Epidermal melanocyte (primary cell): ENCODE measurements around the gene PGP.

Source experiments
- DNase-seq: peaks from one replicate; pipeline ENCODE4 v3.0.0; 2011; ENCODE audit warnings: low spot score; ENCODE audit not compliant: insufficient read length

Gene PGP

DNA sequence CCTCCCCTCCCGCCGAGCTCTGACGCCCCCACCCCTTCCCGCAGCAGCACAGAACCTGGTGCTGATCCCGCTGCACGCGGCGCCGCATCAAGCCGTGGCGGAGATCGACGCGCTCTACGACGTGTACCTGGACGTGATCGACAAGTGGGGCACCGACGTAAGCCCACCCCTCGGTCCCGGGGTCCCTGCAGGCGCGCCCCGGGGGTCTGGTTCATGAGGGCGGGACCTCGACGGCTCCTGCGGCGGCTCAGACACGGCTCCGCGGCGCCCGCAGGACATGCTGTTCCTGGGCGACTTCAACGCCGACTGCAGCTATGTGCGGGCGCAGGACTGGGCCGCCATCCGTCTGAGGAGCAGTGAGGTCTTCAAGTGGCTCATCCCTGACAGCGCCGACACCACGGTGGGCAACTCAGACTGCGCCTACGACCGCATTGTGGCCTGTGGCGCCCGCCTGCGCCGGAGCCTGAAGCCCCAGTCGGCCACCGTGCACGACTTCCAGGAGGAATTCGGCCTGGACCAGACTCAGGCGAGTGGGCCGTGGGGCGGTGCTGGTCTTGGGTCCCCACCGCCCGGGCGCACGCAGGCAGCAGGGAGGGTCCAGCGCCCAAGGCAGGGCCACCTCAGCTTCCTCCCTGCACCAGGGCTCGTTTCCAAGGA, 23.0 kb upstream of the PGP start:
- DNase-seq, result no peak

- no peak for DNase-seq
Observed at GRCh38 chr16:2237102-2237482, 22.5 kb upstream of the PGP start.

- DNase-seq, result peak; percentile 42
Observed at GRCh38 chr16:2236337-2237101, 21.9 kb upstream of the PGP start, which contains the start of gene DNASE1L2. TSS of gene DNASE1L2 (plus strand) at chr16:2236444. CDS start at chr16:2236817, 373 bp downstream.

DNA sequence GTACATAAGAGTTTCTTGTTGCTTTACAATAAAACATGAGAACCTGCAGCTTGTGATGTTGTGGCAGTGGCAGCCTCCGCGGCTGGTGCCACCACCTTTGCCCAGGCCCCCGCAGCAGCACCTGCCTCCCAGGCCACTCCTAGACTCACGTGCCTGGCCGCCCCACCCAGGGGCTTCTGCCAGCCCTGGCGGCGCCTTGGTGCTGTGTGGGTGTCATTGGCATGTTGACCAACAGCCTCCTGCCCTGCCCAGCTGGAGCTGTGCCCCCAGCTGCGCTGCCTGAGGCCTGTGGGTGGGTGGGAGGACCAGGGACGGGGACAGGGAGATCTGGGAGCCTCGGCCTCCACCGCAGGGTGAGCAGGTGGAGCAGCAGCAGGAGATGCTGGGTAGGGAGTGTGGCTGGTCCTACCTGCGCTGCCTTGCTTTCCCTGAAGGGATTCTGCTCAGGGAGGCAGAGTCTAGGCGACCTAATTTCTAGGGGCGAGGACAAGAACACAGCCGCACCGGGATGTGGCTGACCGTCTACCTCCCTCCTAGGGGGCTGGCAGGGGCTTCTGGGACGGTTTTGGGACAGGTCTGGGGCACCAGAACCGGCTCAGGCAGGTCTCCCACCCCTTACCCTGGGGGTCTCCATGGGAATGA, 21.2 kb upstream of the PGP start:
- DNase-seq, result no peak

DNA sequence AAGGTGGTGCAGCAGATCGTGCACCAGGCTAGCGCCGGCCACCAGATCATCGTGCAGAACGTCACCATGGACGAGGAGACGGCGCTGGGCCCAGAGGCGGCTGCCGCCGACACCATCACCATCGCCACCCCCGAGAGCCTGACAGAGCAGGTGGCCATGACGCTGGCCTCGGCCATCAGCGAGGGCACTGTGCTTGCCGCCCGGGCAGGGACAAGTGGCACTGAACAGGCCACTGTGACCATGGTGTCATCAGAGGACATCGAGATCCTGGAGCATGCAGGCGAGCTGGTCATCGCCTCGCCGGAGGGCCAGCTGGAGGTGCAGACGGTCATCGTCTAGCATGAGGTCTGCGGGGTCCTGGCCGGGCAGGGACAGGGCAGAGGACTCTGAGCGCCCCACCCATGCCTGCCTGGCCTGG, 20.6 kb upstream of the PGP start:
- no peak for DNase-seq

GRCh38 chr16:2234813-2235170, 20.2 kb upstream of the PGP start:
- DNase-seq, result no peak

GRCh38 chr16:2233872-2234812, 19.5 kb upstream of the PGP start:
- no peak for DNase-seq

GRCh38 chr16:2233046-2233775, 18.6 kb upstream of the PGP start:
- no peak for DNase-seq

GRCh38 chr16:2232094-2232990, 17.7 kb upstream of the PGP start:
- DNase-seq, result no peak

- no peak for DNase-seq
Observed at GRCh38 chr16:2231016-2231931, 16.6 kb upstream of the PGP start.

- no peak for DNase-seq
Observed at GRCh38 chr16:2230376-2230775, 15.7 kb upstream of the PGP start.

- no peak for DNase-seq
Observed at GRCh38 chr16:2229632-2230250, 15.1 kb upstream of the PGP start.

- no peak for DNase-seq
Observed at GRCh38 chr16:2229091-2229490, 14.5 kb upstream of the PGP start.

- no peak for DNase-seq
Observed at GRCh38 chr16:2228161-2228824, 13.7 kb upstream of the PGP start.

DNA sequence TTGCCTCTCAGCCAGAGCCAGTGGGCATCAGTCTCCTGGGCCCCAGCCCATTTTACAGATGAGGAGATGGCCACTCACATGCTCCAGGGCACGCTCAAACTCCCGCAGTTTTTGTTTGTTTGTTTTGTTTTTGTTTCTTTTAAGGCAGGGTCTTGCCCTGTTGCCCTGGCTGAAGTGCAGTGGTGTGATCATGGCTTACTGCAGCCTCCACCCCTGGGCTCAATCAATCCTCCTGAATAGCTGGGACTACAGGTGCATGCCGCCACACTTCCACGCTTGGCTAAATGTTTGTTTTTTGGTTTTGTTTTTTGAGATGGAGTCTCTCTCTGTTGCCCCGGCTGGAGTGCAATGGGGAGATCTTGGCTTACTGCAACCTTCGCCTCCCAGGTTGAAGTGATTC, 12.3 kb upstream of the PGP start:
- DNase-seq, result no peak

DNA sequence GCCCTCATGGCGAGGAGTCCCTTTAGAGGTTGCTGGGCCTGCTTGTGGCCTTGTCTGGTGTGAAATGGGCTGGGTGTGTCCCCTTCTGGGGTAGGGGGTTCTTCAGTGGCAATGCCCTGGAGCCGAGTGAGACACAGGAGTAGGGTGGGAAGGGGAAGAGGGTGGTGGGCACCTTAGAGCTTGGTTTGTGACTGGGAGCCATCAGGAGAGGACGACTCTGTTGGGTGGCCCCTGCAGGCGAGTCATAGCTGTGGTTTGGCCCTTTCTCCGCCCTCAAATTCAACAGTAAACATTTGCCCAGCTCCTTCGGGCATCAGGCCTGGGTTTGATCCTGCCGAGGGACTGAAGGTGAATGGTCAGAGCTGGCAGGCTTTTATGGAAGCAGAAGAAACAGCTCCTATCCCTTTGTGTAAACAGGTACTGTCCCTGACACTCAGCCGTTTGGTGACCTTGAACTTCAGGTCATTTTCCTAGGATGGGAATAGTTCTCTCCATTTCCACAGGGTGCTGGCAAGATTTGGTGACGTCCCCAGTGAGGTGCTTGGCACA, 11.7 kb upstream of the PGP start:
- DNase-seq, result no peak

- DNase-seq, result peak; percentile 57
Observed at GRCh38 chr16:2223942-2224486, 9.4 kb upstream of the PGP start.
